Measurements from ENCODE around the gene TERT.
"Not testable (repeated sequence)": the region's sequence is repeated elsewhere in the genome, so short reads cannot be mapped to it uniquely, and the experiment has no call there.

The TERT gene

GRCh38 chr5:1294835-1295649 lies at the start of gene TERT:
TSS of gene TERT (minus strand) at chr5:1295068. CDS start at chr5:1294989, 79 bp downstream.
- in situ Hi-C loops (cut with HindIII; ENCODE audit: low sequenced_read_pairs) = no loop called here

GRCh38 chr5:1343931-1344901 lies 49.3 kb upstream of the TERT start:
- in situ Hi-C loops (cut with HindIII; ENCODE audit: low sequenced_read_pairs) = no loop called here

- in situ Hi-C loops (cut with HindIII; ENCODE audit: low sequenced_read_pairs) = no loop called here
Measured at GRCh38 chr5:1343315-1343751, 48.5 kb upstream of the TERT start.

GRCh38 chr5:1342711-1343110 lies 47.8 kb upstream of the TERT start:
- in situ Hi-C loops (cut with HindIII; ENCODE audit: low sequenced_read_pairs) = not testable (repeated sequence)

- in situ Hi-C loops (cut with HindIII; ENCODE audit: low sequenced_read_pairs) = no loop called here
Measured at GRCh38 chr5:1342268-1342667, 47.4 kb upstream of the TERT start.

GRCh38 chr5:1341863-1342262 lies 47.0 kb upstream of the TERT start:
- in situ Hi-C loops (cut with HindIII; ENCODE audit: low sequenced_read_pairs) = no loop called here

- in situ Hi-C loops (cut with HindIII; ENCODE audit: low sequenced_read_pairs) = not testable (repeated sequence)
Measured at GRCh38 chr5:1339818-1340210, 44.9 kb upstream of the TERT start.

- in situ Hi-C loops (cut with HindIII; ENCODE audit: low sequenced_read_pairs) = not testable (repeated sequence)
Measured at GRCh38 chr5:1339139-1339817, 44.4 kb upstream of the TERT start.

- in situ Hi-C loops (cut with HindIII; ENCODE audit: low sequenced_read_pairs) = no loop called here
Measured at GRCh38 chr5:1338506-1339070, 43.7 kb upstream of the TERT start.

GRCh38 chr5:1338196-1338490 lies 43.3 kb upstream of the TERT start:
- in situ Hi-C loops (cut with HindIII; ENCODE audit: low sequenced_read_pairs) = no loop called here

GRCh38 chr5:1337489-1338195 lies 42.8 kb upstream of the TERT start:
- in situ Hi-C loops (cut with HindIII; ENCODE audit: low sequenced_read_pairs) = no loop called here

- in situ Hi-C loops (cut with HindIII; ENCODE audit: low sequenced_read_pairs) = no loop called here
Measured at GRCh38 chr5:1336749-1337488, 42.1 kb upstream of the TERT start.

GRCh38 chr5:1336106-1336561 lies 41.3 kb upstream of the TERT start:
- in situ Hi-C loops (cut with HindIII; ENCODE audit: low sequenced_read_pairs) = no loop called here

- in situ Hi-C loops (cut with HindIII; ENCODE audit: low sequenced_read_pairs) = no loop called here
Measured at GRCh38 chr5:1335540-1336095, 40.8 kb upstream of the TERT start.

GRCh38 chr5:1334831-1335539 lies 40.1 kb upstream of the TERT start:
- in situ Hi-C loops (cut with HindIII; ENCODE audit: low sequenced_read_pairs) = no loop called here

- in situ Hi-C loops (cut with HindIII; ENCODE audit: low sequenced_read_pairs) = no loop called here
Measured at GRCh38 chr5:1333986-1334385, 39.1 kb upstream of the TERT start.

GRCh38 chr5:1333286-1333685 lies 38.4 kb upstream of the TERT start:
- in situ Hi-C loops (cut with HindIII; ENCODE audit: low sequenced_read_pairs) = not testable (repeated sequence)

GRCh38 chr5:1332461-1333001 lies 37.7 kb upstream of the TERT start:
- in situ Hi-C loops (cut with HindIII; ENCODE audit: low sequenced_read_pairs) = no loop called here
